ENCODE results near the gene LBHD2. TPM values are rescaled to one million over a fixed set of nuclear protein-coding genes. Genes with fewer than 3 reads are reported as not detected.

LBHD2 gene
- total RNA-seq, 2 experiments from 2014 or later, result not detected

- H3K4me1 ChIP-seq (ENCODE audit: insufficient read depth, low read length, poor library complexity, severe bottlenecking), result peaks cover 6% of the 10 kb centered on the region
- H3K36me3 ChIP-seq (ENCODE audit: insufficient read depth, low read length), result no peaks in the 10 kb centered on the region
- H4K20me1 ChIP-seq (ENCODE audit: insufficient read depth, low read length), result no peaks in the 10 kb centered on the region; the same call in 1 of the 2 replicates
- H3K9me3 ChIP-seq (ENCODE audit: low read length), result no peaks in the 10 kb centered on the region
- CTCF ChIA-PET (ENCODE audit: unreplicated experiment), result no interaction called here
- TF ChIP-seq CTCF (conservative IDR thresholded peaks at IDR 0.05; ENCODE audit: low read length) (no peak), EZH2phosphoT487 (IDR thresholded peaks at IDR 0.05; ENCODE audit: borderline replicate concordance, low read depth, low read length) (no peak)
- no peak for DNase-seq (ENCODE audit: low spot score)
- POLR2A ChIA-PET, result no interaction called here
- no peak overlapping the region for H3K4me2 ChIP-seq (ENCODE audit: low read length)
- H3K27ac ChIP-seq (ENCODE audit: low read depth, low read length, poor library complexity, severe bottlenecking), result no peak overlapping the region
- no TSS peak for BruUV-seq (replicated peaks)
- H3K79me2 ChIP-seq (ENCODE audit: insufficient read depth, low read depth, low read length), result no peaks in the 10 kb centered on the region
- H3K4me3 ChIP-seq (ENCODE audit: low read depth, low read length, poor library complexity, severe bottlenecking), result no peak overlapping the region
- intact Hi-C loops (cut with micrococcal nuclease; ENCODE audit: unreplicated experiment), result no loop called here
- no peaks in the 10 kb centered on the region for H3K9me2 ChIP-seq (ENCODE audit: insufficient read depth, low read length)
- no peak overlapping the region for H2AFZ ChIP-seq (ENCODE audit: low read length)
Observed at GRCh38 chr14:103131580-103131979, 47.6 kb downstream of the LBHD2 start.

- no peaks in the 10 kb centered on the region for H3K9me2 ChIP-seq (ENCODE audit: insufficient read depth, low read length)
- ChIA-PET POLR2A (no interaction called here), CTCF (ENCODE audit: unreplicated experiment) (no interaction called here)
- H3K4me1 ChIP-seq (ENCODE audit: insufficient read depth, low read length, poor library complexity, severe bottlenecking), result peaks cover 6% of the 10 kb centered on the region
- intact Hi-C loops (cut with micrococcal nuclease; ENCODE audit: unreplicated experiment), result no loop called here
- no peak overlapping the region for H2AFZ ChIP-seq (ENCODE audit: low read length)
- no TSS peak for BruUV-seq (replicated peaks)
- no peaks in the 10 kb centered on the region for H3K79me2 ChIP-seq (ENCODE audit: insufficient read depth, low read depth, low read length)
- no peak for DNase-seq (ENCODE audit: low spot score)
- H4K20me1 ChIP-seq (ENCODE audit: insufficient read depth, low read length), result no peaks in the 10 kb centered on the region; the same call in 1 of the 2 replicates
- H3K27ac ChIP-seq (ENCODE audit: low read depth, low read length, poor library complexity, severe bottlenecking), result no peak overlapping the region
- TF ChIP-seq EZH2phosphoT487 (IDR thresholded peaks at IDR 0.05; ENCODE audit: borderline replicate concordance, low read depth, low read length), result no peak
- TF ChIP-seq CTCF (conservative IDR thresholded peaks at IDR 0.05; ENCODE audit: low read length), result no peak
- no peak overlapping the region for H3K4me2 ChIP-seq (ENCODE audit: low read length)
- no peak overlapping the region for H3K4me3 ChIP-seq (ENCODE audit: low read depth, low read length, poor library complexity, severe bottlenecking)
- no peaks in the 10 kb centered on the region for H3K9me3 ChIP-seq (ENCODE audit: low read length)
- no peaks in the 10 kb centered on the region for H3K36me3 ChIP-seq (ENCODE audit: insufficient read depth, low read length)
Observed at GRCh38 chr14:103132381-103133209, 48.6 kb downstream of the LBHD2 start.

All from OCI-LY7 (cell line).